Stimulated activated CD4-positive, alpha-beta T cell treated with anti-CD3 and anti-CD28 coated beads, TNF-alpha, amount 100 ng/mL, for 48 hours (primary cell): Measurements from ENCODE around the gene IDH3A.
"Not testable (repeated sequence)": the region's sequence is repeated elsewhere in the genome, so short reads cannot be mapped to it uniquely, and the experiment has no call there.

Source experiments
- DNase-seq, 3 donors: peaks; one replicate each; pipeline ENCODE4 v3.0.0-alpha.2; 2020; ENCODE audit warnings: low read depth in 3 of 3

IDH3A gene

DNA sequence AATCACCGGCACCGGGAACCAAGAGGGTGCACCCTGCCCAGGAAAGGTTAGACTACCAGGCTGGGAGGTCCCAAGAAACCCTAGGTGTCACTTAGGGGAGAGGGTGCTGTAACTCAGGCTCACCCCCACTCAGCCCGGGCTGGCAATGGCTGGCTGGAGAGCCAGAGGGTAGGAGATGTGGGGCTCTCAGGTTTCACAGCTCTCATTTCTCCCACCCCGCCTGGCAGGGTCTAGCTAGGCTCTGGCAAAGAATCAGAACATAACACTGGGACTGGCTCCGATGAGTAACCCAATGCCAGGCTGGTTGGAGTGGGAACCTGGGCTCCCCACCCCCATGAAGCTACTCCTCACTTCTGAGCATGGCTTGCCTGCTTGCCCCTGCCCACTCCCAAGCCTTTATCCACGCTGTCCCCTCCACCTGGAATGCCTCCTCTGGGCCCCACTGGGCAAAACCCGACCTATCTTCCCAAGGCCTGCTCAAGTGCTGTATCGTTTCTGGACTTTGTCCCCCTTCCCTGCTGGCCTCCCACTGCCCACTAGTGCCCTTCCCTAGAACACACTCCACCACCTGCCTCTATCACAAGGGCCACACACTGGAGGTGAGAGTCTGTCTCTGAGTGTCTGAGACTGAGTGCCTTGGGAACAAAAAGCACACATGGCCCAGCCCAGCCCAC is 19.9 kb upstream of the IDH3A start:
- no peak for DNase-seq

DNA sequence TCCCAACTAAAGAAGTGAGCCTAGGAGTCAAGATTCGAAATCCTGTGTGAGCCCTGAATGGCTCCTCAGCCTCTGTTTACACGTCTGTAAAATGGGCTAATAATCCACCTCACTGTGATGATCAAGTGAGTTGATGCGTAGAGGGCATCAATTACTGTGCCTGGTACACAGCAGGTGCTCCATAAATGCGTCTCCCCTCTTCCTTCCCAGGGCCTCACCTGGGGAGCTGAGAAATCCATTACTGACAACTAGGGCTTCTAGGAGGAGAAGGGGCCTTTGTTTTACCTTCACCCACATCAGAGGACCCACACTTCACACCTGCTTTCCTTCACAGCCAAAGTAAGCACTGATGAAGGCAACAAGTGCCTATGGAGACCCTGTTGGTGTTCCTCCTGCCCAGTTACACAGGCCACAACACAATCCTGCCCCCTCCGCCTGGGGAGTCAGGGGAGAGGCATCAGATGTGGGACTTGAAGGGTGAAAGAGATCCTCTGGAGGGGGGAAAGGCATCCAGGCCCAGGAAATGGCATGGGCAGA is 19.3 kb upstream of the IDH3A start:
- no peak for DNase-seq

DNA sequence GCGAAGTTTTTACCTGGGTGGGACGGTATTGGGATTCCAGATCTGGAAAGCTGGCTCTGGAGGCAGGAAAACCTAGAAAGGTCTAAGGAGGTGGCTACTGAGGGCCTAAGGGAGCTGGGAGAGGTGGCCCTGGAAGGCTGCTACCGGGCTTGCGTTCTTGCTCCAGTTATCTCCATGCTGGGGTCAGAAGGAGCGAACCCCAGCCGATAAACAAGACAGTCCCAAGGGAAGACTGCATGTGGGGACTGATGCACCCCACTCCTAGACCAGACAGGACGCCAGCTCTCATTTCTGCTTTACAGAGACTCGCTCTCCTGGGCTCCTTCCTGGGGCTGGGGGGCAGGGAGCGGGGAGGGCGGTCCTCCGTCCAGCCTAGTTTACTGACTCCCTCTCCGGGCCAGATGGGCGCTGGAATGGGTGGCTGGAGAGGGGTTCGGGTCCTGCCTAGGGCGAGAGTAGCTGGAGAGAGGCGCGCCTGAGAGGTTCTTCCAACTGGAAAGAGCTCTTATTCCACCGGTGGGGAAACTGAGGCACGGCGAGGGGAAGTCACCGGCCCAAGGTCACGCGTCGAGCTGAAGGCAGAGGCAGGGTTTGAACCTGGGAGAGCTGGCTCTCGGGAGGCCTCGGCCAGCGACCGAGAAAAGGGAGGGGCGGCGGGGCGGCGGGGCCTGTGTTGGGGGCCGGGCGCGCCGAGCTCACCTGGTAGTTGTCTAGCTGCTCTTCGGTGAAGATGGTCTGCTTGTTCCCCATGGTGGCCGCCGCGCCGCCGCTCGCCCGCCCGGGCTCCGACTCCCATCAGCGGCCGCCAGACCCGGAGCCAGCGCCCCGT is 18.5 kb upstream of the IDH3A start:
- peak in 1 of 3 donors; percentile 15 for DNase-seq

DNA sequence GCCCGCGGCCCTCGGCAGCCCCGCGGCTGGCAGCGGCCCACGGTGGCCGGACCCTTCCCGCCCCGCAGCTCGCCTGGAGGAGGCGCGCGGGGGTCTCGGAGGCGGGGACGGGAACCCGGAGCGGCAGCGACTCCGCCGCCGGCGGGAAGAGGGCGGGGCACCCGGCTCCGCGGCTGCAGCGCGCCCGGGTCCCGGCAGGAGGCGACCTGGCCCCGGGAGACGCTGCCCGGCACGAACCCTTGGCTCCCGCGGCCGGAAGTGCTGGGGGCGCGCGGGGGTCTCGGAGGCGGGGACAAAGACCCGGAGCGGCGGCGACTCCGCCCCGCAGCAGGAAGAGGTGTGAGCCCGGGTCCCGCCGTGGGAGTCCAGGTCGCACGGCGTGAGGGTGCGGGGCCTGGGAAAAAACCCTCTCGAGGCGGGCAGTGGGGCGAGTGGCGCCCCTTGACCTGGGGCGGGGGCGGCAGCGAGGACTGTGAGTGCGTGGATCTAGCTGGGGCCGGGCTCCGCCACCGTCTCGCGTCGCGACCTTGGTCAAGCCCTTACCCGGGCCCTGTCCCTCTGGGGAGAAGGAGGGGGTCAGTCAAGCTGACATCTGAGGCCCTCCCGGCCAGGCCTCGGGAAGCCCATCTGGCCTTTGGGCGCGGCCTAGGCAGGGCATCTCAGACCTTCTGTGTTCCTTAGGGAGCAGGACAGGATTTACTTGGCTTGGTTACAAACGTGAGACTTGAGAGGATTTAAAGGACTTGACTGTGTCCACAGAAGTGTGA is 17.7 kb upstream of the IDH3A start, which contains the start of gene CIB2:
Gene CIB2 (minus strand): TSS at position 151 of the 767 bp plus-strand sequence. CDS start 230 bp downstream, outside the sequence.
- peak; percentile 41 to 67 (median 55) for DNase-seq

DNA sequence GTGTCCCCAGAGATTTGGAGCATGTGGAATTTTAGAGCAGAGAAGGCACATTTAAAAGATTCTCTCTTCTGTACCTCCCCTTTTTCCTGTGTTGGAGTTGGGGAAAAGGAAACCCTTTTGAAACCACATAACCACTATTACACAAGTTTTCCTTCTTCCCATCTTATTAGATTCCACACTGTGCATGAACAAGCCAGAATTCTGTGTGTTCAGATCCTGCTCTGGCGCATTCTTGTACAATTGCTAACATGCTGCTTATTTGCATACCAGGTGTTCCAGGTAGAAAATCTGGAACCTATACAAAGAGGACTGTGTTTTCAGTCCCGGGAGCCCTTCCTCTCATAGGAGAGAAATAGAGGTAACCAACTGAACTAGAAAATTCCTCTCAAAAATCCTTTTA is 15.4 kb upstream of the IDH3A start:
- no peak for DNase-seq

DNA sequence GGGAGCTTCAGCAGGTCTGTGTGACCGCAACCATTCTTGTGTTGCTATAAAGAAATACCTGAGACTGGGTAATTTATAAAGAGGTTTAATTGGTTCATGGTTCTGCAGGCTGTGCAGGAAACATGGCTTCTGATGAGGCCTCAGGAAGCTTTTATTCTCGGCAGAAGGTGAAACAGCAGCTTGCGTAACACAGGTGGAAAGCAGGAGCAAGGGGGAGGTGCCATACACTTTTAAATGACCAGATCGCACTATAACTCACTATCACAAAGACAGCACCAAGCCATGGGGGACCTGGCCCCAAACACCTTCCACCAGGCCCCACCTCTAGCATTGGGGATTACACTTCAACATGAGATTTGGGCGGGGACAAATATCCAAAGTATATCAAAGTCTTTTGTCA is 9.6 kb upstream of the IDH3A start:
- no peak for DNase-seq

DNA sequence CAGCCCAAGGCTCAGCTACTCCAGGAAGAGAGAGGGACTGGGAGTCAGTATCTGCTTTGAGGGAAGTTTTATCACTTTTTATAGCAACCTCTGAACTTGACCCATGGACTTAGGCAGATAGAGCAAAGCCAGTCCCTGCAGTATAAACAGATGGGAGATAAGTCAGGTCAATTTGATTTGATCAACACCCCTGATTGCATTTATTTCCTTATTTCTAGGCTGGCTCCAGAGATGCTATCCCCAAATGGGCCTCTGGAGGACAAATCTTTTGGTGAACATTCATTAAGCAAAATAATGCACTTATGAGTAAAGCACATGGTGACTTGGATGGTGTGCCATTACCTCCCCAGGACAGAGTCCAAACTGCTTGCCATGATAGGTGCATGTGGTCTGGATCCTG is 8.9 kb upstream of the IDH3A start:
- DNase-seq = no peak

DNA sequence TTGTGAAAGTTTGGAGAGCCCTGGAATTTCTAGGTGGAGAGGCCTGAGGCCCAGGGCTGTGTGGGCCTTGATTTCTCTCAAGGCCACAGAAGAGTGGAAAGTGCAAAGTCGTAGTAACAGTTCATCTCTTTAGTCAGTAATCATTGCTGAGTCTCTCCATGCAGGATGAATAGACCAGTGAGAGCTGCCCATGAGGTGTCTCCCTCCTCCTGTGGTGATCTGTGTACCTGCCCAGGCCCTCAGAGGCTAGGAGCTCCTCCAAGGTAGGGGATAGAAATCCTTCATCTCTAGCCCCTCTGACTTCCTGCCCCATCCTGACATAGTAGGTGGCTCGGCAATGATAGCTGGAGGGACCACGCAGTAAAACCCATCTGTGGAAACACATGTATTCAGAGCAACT is 6.8 kb upstream of the IDH3A start:
- DNase-seq = no peak

DNA sequence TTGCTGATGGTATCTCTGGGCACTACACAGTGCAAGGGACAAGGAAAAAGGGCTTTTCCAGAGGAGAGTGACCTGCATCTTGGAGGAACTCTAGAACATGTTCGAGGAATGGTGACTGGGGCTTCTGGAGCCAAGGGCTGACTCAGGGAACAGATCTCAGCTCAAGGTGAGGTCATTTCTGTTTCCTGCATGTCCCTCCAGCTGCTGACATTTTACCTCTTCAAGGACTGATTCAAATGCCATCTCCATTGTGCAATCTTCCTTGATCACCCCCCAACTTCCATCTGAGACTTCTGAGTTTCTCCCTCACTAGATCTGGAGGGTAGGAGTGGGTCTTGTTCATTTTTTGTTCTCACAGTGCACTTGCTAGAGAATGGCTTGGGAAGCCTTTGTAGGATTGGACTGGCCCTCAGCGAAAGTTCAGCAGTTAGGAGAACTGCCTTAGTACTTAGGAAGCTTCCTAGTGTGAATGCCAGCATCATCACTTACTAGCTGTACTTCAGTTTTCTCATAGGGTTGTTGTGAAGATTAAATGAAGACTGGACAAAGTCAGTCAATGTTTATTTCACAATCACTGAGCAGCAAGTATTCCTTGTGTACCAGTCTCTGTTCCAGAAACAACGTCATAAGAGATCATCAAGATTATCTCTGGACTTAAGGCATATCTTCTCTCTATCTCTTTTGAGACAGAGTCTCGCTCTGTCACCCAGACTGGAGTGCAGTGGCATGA is 2.6 kb upstream of the IDH3A start:
- DNase-seq = no peak

DNA sequence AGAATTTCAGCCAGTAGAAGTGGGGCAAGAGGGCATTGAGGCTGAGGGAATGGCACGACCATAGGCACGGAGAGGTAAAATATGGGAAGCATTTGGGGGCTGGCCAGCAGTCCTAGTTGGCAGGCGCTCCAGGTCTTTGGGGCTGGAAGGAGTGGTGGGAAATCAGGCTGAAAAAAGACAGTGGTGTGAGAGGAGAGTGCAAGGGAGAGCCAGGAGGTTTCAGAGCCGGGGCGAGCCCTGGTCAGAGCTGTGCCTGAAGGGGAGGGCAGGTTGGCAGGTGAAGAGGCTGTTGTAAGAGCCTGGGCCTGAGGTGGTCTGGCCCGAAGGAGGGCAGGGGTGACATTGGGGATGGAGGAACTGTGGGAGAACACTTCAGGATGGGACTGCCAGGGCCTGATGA is 1.6 kb upstream of the IDH3A start:
- DNase-seq = no peak

DNA sequence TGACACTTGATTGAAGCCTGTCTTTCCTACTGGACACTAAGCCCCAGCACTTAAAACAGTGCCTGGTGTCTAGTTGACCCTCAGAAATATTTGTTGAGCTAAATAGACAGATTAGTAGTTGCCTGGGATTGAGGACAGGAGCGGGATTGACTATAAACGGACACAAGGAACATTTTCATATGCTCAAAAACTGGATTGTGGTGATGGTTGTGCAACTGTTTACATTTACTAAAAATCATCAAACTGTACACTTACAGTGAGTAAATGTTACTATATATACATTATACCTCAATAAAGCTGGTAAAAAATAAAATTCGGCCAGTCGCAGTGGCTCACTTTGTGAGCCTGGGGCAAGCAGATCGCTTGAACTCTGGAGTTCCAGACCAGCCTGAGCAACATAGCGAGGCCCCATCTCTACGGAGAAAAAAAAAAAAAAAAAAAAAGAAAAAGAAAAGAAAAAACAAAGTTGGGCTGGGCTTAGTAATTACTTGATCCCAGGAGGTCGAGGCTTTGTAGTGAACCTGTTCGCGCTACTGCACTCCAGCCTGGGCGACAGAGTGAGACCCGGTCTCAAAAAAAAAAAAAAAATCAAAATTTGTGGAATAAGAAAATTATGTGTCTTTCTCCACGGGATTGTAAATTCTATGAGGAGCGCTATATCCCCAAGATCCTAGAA is 632 bp upstream of the IDH3A start:
- no peak for DNase-seq

DNA sequence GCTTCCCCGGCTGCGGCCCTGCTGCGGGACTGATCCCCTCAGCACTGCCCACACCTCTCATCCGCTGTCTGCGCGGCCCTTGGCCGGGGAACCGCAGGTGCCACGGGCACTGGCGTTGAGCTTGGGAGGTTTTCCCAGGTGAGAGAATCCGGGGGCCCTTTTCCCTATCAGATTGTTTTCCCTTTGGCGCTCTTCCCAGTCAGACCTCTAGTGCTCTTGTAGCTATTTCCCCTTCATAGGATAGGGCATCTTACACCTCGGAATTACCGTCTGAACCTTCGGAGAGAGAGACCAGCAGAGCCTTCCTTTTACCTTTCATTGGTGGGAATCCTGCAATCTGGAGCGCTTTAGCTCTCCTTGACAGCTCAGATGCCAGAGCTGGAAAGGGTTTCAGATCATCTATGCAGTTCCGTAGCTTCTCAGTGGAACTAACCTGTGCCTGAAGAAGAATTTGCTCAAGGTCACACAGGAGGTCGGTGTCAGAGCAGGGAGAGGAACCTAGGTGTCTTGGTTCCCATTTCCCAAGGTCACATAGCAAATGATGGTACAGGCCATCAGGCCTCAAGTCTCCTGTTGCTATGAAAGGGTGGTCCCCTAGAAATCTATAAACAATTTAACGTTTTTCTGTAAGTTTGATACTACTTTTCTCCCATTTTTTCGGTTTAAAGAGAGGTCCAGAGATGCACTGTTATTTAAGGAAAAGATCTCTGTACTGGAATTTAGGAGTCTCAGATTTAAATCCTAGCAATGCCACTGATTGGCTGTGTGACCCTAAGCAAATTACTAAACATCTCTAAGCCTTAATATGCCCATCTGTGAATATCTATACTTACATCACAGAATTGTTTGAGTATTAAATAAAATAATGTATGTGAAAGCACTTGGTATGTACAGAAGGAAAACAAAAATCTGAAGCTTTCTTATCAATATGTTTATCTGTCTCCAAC is 916 bp downstream of the IDH3A start:
- no peak for DNase-seq

DNA sequence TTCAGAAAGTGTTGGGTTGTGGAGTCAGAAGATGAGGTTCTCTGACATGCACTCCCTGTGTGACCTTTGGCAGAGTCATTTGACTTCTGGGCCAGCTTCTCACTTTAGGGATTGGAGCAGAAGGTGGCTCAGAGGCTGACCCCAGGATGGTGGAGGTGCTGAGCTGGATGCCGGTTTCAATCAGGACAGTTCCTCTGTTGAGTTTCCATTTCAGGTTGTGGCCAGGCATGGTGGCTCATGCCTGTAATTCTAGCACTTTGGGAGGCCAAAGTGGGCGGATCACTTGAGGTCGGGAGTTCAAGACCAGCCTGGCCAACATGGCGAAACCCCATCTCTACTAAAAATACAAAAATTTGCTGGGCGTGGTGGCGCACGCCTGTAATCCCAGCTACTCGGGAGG is 1.9 kb downstream of the IDH3A start:
- not testable (repeated sequence) for DNase-seq

DNA sequence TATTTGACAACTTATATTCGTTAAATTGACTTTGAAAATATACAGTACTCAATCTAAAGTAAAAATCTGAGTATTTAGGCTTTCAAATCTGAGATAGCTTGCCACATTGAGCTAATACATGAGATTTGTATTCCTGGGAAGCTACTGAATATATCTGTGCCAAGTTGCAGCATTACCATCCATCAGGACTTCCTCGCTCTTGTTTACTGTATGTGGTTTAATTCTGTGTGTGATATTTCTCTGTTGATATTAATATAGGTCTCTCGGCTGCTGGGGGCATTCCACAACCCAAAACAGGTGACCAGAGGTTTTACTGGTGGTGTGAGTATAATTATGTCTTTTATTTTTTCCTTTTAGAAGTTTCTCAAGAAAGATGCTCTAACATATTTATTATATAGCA is 5.8 kb downstream of the IDH3A start:
- DNase-seq = no peak

DNA sequence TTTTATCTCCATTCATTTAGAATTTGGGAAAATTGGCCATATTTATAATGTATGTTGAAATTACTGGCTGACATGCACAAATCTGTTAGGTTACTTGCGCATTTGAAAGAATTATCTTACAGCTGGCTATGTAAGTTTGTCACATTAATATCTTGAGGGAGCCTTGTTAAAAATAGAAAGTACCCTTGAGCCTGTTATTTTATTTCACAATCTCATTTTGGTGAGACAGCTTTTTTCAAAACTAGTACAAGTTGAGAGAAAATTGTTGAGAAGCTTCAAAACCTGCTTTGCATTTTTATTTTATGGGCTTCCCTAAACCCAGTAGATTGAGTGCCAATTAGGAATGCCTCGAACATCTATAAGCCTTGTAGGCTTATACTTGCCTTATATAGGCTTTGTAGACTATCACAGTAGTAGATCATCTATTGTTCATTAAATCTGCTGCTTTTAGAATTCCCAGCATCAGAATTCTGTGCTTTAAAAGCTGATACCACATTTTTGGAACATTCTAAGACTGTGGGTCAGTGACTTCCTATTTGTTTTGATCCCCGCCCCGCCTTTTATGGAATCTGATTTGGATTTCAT is 6.3 kb downstream of the IDH3A start:
- DNase-seq = no peak

DNA sequence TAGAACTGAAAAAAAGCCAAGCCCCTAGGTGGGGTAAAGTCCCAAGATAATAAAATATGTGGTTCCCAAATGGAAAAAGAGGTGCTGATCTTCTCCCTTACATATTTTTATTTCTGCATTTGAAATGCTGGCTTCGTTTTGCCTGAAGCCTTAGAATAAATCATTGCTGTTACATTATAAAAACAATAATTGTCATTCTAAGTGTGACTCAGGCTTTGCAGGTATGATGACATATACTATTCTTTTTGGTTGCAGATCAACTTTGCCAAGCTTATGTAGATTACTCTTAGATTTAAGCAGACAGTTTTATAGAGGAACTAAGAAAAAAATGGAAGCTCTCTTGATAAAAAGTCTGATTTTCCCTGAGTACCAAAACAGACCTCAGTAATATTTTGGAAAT is 7.5 kb downstream of the IDH3A start:
- DNase-seq = no peak

DNA sequence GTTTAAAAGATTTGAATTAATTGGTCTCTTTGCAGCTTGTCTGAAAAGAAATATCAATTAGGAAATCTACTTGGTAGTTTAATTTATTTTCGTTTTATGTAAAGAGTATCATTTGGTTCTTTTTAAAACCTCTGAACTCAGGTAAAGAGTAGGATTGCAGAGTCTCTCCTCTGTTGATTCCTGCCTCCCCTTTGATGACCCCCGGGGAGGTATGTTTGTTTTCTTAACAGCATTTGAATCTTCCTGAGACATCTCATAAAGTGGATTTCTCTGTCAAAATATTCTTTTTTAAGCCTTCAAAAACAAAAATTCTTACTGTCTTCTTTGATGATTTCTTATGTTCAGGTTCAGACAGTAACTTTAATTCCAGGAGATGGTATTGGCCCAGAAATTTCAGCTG is 8.0 kb downstream of the IDH3A start:
- DNase-seq = no peak

DNA sequence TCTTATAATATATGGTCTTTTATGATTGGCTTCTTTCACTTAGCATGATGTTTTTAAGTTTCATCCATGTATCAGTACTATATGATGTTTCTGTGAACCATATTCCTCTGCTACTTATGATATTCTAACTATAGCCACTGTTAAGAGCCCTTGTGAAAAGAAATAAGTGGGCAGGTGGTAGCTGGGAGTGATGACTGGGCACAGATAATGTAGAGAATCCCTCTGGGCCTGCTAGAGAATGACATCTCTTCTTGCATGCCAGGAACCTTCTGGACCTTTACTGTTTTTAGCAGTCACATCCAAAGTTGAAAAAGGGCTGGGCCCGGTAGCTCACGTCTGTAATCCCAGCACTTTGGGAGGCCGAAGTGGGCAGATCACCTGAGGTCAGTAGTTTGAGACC is 10.2 kb downstream of the IDH3A start:
- no peak for DNase-seq

DNA sequence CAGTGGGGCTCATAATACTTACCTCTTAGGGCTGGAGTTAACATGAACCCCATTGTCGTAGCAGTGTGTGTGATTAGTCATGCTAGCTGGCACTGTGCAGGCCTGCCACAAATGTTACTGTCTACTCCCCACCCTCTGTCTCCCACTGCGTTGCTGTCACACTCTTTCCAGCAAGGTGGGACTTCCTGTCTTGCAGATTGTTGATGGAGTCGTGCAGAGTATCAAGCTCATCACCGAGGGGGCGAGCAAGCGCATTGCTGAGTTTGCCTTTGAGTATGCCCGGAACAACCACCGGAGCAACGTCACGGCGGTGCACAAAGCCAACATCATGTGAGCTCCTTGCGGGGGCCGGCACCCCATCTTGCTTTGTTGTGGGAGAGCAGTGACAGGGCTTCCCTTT is 12.9 kb downstream of the IDH3A start:
- no peak for DNase-seq

DNA sequence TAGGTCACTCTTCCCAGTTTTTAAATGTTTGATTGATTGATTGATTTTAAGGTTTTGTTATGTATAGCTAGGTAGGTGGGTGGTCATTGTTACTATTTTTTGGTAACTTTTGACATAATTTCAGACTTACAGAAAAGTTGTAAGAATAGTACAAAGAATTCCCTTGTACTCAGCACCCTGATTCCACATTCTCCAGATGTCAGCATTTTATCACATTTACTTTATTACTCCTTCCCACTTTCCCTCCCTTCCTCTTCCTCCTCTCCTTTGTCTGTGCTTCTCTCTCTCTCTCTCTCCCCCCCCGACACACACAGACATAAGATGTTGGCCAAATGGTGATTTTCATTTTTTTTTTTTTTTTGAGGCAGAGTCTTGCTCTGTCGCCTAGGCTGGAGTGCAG is 14.8 kb downstream of the IDH3A start:
- DNase-seq = no peak
